ENCODE results near the gene ACYP2.
A peak's percentile ranks its signal among the peaks of the same experiment; 100 is the strongest.

ACYP2 gene

DNA sequence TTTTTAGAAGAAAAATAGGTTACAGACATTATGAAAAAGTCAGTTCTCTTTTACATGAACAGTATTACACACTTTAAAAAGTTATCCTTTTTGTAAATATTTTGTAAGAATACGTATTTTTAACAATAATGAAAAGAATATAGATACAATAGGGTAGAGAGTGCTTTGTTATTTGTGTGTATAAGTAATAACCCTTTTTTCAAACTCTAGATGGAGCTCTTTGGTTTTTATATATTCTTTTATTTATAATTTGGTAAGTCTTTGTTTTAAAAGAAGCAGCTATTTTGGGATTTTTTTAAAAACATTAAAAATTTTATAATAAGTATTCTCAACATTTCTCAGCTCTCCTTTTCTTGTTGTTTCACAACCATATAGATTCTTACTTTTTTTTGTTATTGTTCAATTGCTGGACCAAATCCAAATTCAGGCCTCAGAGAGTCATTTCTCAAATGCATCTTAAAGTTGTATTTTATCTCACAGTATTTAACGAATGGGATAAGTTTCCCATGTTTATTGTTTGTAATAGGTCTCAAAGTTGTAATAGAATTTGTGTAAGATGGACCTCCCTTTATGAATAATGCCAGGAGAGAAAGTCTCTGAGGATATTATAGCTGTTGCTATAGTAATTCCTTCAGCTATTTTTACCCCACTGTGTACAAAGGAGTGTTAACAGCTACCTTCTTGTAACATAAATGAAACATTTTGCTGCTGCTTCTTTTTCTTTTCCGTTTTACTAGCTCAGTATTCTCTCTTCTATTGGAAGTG, 46.4 kb downstream of the ACYP2 start:
- no peak for DNase-seq

DNA sequence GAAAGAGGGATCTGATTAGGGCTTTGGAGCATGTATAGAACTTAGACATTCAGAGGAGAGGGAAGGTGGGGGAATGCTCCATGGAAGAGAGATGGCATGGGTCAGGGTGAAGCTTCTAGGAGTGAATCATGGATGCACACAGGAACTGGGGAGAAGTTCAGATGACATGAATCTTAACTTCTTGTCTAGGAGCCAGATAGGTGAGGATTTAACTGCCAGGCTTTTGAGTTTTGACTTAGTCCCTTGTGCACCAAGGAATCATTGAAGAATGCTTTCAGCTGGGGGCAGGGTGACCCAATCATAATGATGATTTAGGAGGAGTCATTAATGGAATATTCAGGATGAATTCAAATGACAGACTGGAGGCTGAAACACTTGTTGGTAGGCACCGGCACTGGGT, 48.7 kb downstream of the ACYP2 start:
- DNase-seq, result no peak

DNA sequence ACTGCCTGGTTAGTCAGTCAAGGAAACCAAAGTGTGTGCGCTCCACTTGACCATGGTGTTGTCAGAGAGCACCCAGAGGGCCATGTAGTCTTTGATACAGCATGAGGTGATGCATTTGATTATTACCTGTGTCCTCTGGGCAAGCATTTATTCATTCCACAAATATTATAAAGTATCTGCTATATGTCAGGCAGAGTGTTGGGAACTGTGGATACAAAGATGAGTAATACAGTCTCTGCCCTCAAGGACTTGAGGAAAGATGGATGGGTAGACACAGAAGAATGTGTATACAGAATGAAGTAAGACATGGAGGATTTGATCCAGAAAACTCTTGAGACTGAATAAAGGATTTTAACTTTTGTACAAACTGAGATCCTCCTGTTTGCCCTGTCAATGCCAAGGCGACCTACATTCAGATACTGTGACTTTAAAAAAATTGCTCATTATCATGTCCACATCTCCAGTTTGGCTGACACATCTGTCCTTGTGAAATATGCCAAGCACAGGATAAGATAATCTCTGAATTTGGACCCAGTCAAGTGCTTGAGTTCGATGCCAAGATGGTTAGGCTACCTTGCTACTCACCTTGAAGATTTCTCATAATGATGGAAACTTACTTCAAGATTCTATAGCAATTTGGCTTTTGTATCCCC, 50.8 kb downstream of the ACYP2 start:
- DNase-seq, result no peak

DNA sequence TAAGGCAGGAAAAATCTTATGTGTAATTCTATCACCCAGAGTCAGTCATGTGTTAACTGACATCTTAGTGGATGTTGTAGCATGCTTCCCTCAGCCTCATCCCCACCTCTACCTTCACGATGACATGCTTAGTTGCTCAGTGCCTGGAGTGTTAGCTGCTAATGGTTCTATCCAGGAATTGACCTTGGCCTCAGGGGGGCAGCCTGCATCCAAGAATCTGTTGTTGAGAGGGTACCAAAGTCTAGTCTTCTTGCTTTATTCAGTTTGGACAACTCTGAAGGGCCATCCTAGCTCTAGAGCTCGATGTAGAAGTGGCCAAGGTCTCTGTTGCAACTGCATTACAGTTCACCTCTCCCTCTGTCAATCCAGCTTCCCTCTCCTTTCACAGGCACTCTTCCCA, 61.2 kb downstream of the ACYP2 start:
- DNase-seq, result no peak

DNA sequence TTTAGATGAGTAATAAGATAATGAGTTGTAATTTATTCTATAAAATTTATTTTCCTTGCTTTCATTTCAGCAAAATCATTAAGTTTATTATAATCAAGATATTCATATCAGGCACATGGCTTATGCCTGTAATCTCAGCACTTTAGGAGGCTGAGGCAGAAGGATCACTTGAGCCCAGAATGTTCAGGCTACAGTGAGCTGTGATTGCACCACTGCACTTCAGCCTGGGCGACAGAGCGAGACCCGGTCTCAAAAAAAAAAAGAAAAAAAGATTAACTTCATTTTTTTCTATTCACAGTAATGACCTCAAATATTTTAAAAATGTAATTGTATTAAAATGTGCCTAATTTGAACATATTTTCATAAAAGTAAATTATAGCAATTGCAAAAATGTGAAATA, 67.9 kb downstream of the ACYP2 start:
- DNase-seq, result no peak

DNA sequence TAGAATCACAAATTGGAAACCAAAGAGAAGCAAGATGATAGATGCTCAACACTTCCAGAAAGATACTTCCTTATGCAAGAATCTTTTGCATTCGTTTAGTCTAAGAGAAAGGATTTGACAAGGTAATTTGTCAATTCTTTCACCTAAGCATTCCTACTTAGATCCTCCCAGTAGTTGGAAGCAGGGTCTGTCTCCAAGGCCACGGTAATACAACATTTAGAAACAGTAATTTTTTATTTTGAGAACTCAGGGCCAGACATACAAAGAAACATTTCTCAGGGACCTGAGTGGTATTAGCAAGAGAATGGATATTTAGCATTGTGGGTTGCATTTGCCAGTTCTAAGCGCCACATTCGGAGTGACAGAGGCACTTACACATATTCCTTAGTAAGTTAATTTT, 68.6 kb downstream of the ACYP2 start:
- DNase-seq, result no peak

DNA sequence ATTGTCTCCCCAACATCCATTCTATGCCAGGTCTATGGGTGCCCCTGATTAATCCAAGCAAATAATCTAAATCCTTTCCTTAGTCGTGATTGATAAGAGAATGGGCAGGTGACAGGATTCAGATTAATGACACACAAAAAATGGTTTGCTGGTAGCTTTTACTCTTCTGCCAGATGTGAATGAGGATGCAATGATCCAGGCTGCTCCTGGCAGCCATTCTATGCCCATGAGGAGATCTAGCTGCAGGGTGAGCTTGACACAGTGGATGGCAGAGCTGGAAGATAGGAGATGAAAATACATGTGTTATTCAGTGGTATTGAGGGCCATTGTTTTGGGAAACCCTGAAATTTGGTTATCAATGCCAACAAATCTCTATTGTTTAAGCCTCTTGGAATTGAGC, 69.7 kb downstream of the ACYP2 start:
- DNase-seq, result no peak

DNA sequence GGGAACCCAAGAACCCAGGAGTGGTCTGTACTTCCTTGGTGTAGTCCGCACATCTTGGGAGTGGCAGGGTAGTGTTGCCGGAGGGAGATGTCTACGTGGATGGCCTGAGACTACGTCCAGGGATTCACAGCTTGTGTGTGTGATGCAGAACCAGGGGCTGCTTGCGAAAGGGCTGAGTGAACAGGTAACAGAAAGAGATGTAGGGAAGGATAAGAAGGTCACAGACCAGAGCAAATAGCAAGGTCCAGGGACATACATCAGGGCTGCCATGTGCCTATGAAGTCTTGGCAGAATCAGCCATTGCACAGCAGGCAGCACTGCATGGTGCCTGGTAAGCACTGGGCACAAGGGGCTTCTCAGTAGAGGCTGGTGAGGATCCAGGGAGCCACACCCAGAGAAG, 71.9 kb downstream of the ACYP2 start:
- no peak for DNase-seq

DNA sequence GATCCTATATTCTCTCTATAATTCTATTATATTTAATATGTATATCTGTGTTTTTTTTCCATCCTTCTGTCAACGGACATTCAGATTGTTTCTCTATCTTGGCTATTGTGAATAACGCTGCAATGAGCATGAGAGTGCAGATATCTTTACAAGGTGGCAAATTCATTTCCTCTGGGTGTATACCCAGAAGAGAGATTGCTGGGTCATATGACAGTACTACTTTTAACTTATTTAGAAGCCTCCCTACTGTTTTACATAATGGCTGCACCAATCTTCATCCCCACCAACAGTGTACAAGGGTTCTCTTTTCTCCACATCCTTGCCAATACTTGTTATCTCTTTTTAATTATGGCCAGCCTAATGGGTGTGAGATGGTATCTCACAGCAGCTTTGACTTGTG, 74.1 kb downstream of the ACYP2 start:
- DNase-seq, result no peak

DNA sequence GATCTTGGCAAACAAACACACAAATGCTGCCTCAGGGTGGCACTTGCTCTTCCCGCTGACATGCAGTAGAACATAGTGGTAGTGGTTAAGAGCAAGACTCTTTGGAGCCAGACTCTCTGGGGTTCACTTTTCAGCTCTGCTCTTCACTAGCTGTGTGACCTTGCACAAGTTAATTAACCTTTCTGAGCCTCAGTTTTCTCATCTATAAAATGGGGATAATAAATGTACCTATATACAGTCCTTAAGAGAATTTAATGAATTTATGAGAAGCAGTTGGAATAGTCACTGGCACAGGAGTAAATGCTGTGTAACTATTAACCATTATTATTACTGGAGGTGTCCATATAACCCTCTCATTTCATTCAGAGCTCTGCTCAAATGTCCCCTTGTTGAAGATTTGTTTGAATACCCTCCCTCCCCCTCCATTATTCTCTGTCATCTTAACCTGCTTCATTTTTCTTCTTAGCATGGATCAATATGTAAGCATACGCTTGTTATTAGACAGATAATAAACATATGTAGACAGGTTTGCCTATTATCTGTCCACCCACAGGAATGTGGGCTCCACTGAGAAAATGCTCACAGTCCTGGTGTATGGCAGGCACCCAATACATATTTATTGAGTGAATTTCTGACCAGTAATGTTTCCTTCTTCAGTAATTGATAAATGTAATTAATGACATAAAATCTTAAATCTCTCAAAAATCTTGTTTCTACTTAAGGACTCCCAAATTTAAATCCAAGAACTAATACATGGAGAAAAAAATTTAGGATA, 76.1 kb downstream of the ACYP2 start:
- no peak for DNase-seq

DNA sequence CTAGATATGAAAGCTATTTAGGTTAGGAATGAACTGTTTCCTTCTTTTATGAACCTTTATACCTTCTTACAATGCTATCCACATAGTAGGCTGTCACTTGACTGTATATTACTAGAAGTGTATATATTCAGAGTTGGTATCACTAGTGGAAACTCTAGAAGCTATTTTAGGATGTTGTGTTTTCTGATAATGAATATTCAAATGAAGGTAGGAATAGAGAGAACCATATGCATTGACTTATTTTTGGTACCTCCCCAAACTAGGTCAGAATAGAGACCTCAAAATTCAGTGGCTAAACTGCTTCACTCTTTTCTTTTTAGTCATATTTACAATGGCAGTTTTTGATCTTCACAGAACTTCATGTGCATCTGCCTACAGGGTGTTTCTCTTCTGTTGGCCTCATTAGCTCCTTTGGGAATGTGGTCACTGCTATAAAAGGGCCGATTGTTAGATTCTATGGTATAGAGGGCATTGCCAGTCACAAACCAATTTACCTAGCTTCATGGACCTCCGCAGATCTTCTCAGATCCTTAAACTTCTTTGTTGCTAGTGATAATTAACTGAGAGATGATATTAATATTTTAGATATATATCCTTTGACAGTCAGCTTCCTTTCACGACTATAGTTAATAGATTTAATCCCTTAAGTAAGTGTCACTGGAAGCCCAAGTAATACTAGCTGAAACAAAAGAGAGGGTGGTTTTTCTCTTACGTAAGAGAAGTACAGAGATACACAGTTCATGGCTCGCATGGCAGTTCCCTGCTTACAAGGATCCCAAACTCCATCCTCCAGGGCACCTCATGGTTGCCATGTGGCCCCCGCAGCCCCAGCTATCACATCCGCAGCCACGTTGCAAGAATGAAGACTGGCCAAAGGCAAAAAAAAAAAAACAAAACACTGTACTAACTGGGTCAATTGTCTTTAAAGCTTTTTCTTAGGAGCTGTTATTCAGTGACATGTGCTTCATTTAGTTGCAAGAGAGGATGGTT, 79.6 kb downstream of the ACYP2 start:
- DNase-seq, result no peak

DNA sequence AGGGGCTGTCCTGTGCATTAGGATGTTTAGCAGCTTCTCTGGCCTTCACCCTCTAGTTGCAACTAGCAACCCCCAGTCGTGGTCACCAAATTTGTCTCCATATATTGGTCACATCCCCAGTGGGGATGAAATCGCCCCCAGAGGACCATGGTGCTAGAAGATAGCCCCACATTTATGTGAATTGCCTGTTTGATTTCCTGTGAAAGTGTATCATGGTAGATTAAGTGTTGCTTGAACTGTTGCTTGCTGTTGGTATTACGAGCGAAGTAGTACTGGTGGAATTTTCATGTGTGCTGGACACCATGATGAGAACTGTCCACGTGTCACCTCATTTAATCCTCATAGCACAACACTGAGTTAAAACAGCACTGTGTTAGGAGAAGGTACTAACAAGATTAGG, 81.2 kb downstream of the ACYP2 start:
- no peak for DNase-seq

DNA sequence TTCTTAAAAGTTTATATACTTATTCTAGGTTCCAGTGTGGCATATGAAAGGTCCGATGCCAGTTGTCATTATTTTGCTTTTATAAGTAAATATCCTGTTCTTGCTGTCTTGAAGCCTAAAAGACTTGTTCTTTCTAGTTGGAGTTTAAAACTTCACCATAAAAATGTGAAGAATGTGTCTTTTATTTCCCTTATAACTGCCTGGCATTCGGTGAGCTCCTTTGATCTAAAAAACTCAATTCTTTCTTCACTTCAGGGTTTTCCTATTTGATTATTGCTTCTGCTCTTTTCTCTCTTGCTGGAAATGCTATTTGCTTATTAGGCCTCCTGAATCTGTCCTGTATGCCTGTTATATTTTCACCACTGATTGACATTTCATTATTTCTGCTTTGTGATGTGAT, 89.1 kb downstream of the ACYP2 start:
- no peak for DNase-seq

DNA sequence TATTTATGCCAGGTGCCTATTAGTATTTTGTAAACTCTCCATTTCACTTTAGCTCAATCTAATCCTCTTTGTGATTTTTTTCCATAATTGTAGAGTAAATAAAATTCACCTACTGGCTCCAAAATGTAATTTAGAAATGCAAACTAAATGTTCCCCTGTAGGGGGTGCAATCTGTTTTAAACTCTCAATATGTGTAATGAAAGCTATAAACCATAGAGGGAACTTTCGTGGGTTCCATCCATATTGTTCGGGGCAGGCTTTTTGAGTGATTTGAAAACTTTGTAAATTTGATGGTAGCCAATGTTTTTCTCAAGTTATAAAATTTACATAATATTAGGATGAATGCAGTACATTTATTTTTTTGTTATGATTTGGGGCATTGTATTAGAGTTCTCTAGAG, 91.2 kb downstream of the ACYP2 start:
- peak in 2 of 4 experiments; percentile 28 to 29 for DNase-seq

DNA sequence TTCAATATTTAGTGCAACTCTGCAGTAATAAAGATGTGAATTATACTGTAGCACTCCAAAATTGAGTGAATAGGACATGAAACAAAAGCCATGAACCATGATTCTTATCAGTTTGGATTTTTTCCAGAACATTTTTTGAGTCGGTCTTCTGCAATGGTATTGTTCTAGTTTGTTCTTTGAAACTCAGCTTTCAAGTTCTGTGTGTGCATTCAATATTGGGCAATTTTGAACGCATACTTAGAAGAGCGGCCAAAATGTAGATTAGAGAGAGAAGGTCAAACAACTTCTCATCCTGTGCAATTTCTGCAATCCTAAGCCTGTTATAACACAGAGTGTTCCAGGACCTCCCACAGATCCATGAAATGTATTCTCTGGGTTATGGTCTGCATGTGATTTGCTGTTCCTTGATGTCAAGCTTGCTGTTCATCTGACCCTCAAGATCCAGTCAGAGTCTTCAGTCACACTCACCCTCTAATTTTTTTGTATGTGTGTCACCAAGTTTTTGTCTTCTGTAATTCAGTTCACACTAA, 92.3 kb downstream of the ACYP2 start:
- DNase-seq, result peak in 2 of 4 experiments; percentile 1

DNA sequence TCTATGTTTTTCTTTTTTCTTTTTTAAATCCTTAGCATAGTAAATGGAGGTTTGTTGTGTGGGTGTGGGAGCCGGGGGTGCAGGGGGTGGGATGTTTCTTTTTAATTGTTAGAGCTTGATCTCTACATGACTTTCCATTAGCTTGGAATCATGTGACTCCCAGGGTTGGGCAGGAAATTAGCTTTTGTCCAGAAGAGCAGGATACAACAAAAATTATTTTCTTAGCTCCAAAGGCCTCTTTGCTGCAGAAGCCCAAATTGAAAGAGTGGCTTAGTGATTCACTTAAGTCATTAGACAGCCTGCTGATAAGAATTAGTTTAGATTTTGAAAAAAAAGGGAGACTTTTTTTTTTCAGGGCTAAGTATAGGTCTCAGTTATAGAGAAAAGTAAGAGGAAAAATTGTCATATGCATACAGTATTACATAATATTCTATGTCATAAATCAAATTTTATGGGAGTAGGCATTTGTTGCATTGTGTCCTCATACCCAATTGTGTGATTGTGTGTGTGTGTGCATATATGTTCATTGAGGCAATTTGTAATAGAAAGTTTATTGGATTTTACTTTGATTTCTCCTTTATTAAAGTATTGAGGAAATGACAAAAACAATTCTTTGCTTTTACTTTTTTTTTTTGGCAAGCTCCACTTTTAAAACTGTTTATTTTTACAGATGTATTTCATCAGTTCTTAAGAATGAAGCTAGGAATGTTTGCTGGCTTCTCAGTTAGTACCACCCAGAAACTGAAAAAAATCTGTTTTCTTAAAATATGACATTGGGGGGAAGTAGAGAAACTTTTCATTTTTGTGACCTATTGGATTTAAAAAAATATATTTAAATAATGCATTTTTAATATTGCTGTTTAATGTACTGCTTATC, 93.2 kb downstream of the ACYP2 start:
- DNase-seq, result no peak

DNA sequence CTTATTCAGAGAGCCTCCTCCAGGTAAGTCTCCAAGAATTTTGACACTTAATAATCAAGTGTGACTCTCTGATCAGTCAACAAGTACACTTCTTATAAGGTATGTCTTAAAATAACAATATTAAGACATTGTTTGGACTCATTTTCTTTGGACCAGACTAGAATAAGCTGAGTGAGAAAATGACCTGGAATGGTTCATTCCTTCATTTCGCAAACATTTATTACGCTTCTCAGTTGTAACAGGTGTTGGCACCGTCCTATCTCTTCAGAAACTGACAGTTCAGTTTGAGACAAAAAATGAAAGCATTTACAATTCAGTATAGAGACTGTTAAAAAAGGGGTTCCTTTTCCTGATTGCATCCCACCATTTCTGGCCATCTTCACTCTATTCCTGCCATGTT, 94.0 kb downstream of the ACYP2 start:
- DNase-seq, result no peak

DNA sequence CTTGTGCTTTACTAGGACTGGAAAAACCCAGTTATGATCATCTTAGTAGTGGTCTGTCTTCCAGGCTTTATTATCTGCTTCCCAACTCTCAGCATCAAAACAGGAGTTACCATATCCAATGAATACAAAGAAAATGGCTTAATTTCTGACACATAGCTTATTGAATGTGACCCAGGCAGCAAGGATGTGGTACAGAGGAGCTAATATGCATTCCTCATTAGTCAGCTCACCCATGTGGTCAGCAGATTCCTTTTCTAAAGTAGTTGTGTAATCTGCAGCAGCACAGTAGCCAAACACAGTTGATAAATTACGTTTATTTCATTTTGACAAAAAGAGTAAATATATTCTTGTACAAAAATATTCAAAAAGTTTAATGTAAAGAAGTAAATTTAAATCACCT, 97.0 kb downstream of the ACYP2 start:
- DNase-seq, result peak in 1 of 4 experiments; percentile 2

DNA sequence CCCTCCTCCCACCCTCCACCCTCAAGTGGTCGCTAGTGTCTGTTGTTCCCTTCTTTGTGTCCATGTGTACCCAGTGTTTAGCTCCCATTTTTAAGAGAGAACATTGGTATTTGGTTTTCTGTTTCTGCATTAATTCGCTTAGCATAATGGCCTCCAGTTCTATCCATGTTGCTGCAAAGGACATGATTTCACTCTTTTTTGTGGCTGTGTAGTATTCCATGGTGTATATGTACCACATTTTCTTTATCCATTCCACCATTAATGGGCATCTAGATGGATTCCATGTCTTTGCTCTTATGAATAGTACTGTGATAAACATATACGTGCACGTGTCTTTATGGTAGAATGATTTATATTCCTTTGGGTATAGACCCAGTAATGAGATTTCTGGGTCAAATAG, 97.7 kb downstream of the ACYP2 start:
- DNase-seq, result no peak

DNA sequence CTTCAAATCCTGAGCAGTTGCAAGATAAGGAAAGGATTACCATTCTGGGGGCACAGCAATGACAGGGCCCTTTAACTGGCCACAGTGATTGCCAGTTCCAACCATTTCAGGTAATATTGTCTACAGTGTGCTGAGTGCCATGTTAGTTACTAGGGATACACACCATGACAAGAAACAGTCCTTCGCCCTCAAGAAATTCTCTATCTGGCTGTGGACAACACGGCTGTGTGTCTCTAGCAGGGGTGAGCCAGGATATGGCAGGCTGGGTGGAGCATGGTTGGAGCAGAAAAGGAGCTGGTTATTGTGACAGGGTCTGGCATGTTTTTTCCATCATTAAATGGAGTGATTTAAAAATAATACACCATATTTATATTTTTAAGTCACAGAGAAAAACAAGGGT, 109.6 kb downstream of the ACYP2 start:
- no peak for DNase-seq

DNA sequence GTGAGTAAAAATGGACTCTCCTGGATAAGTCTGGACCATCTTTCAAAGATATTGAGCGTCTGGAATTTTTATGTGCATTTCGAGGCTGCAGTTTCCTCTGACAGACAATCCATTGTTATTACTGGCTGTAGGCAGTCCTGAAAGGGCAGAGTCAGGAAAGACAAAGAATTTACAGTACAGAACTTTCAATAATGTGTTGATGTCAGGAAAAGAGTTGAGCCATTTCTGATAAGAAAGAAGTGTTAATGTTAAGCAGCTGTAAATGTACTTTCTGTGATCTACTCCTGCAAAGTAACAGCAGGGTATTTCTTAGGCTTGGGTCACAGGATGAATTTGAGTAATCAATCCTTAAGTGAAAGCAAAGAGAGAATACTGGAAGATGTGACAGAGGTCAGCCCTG, 110.8 kb downstream of the ACYP2 start:
- no peak for DNase-seq
